ENCODE data around the gene SBNO2.

SBNO2 gene

GRCh38 chr19:1118999-1119398 is 55.1 kb downstream of the SBNO2 start:
- Histone ChIP-seq H3K27ac (ENCODE audit: low read length) (no peak overlapping the region), H3K4me1 (ENCODE audit: insufficient read depth, low read length) (no peaks in the 10 kb centered on the region), H3K36me3 (ENCODE audit: insufficient read depth, low read length) (peaks cover 76% of the 10 kb centered on the region), H4K20me1 (ENCODE audit: insufficient read depth, low read length) (peaks cover 8% of the 10 kb centered on the region), H3K9me3 (ENCODE audit: insufficient read depth, low read length, severe bottlenecking) (no peaks in the 10 kb centered on the region), H3K4me2 (ENCODE audit: insufficient read depth, low read length) (no peak overlapping the region), H3K27me3 (ENCODE audit: insufficient read depth, low read length, poor library complexity) (no peaks in the 10 kb centered on the region), H3K4me3 (ENCODE audit: low read depth in 1 of 2, low read length in 2 of 2) (no peak overlapping the region), H2AFZ (ENCODE audit: low read depth, low read length) (no peak overlapping the region), H3K9ac (ENCODE audit: low read depth, low read length) (no peak overlapping the region), H3K79me2 (ENCODE audit: insufficient read depth, low read length) (no peaks in the 10 kb centered on the region)
- DNase-seq (no peak), ATAC-seq (ENCODE audit: insufficient read depth, low read depth) (no peak)
- TF ChIP-seq, protein P1, sequence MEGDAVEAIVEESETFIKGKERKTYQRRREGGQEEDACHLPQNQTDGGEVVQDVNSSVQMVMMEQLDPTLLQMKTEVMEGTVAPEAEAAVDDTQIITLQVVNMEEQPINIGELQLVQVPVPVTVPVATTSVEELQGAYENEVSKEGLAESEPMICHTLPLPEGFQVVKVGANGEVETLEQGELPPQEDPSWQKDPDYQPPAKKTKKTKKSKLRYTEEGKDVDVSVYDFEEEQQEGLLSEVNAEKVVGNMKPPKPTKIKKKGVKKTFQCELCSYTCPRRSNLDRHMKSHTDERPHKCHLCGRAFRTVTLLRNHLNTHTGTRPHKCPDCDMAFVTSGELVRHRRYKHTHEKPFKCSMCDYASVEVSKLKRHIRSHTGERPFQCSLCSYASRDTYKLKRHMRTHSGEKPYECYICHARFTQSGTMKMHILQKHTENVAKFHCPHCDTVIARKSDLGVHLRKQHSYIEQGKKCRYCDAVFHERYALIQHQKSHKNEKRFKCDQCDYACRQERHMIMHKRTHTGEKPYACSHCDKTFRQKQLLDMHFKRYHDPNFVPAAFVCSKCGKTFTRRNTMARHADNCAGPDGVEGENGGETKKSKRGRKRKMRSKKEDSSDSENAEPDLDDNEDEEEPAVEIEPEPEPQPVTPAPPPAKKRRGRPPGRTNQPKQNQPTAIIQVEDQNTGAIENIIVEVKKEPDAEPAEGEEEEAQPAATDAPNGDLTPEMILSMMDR (IDR thresholded peaks at IDR 0.05; ENCODE audit: borderline replicate concordance, extremely low read depth, low read length, poor library complexity, severe bottlenecking), result no peak

DNA sequence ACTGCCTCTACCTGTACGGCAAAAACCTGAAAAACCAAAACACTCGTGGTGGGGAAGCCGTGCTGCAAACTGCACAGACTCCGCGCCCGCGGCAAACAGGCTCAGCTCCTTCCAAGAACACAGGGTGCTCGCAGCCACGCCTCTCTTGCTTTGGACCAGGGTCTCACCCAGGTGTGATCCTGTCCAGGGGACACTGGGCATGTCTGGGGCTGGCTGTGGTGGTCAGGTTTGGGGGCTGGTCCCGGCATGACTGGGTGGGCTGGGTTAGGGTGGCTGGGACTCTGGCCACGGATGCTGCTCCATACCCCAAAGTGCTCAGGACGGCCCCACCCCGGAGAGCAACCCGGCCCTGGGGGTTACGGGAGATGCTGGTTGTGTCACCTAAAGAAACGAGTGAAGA is 56.4 kb downstream of the SBNO2 start:
- no peak overlapping the region for H2AFZ ChIP-seq (ENCODE audit: low read depth, low read length)
- H3K4me3 ChIP-seq (ENCODE audit: low read depth in 1 of 2, low read length in 2 of 2), result no peak overlapping the region
- DNase-seq, result no peak
- peaks cover 4% of the 10 kb centered on the region for H4K20me1 ChIP-seq (ENCODE audit: insufficient read depth, low read length)
- peaks cover 74% of the 10 kb centered on the region for H3K36me3 ChIP-seq (ENCODE audit: insufficient read depth, low read length)
- no peak overlapping the region for H3K4me2 ChIP-seq (ENCODE audit: insufficient read depth, low read length)
- no peak for ATAC-seq (ENCODE audit: insufficient read depth, low read depth)
- H3K27me3 ChIP-seq (ENCODE audit: insufficient read depth, low read length, poor library complexity), result no peaks in the 10 kb centered on the region
- H3K4me1 ChIP-seq (ENCODE audit: insufficient read depth, low read length), result no peaks in the 10 kb centered on the region
- TF ChIP-seq, protein P1 (IDR thresholded peaks at IDR 0.05; ENCODE audit: borderline replicate concordance, extremely low read depth, low read length, poor library complexity, severe bottlenecking), result no peak
- TF ChIP-seq EZH2 (IDR thresholded peaks at IDR 0.05; ENCODE audit: borderline replicate concordance, low read depth, low read length, severe bottlenecking), result no peak
- H3K9me3 ChIP-seq (ENCODE audit: insufficient read depth, low read length, severe bottlenecking), result no peaks in the 10 kb centered on the region
- no peak overlapping the region for H3K9ac ChIP-seq (ENCODE audit: low read depth, low read length)
- H3K27ac ChIP-seq (ENCODE audit: low read length), result no peak overlapping the region
- H3K79me2 ChIP-seq (ENCODE audit: insufficient read depth, low read length), result no peaks in the 10 kb centered on the region

- Histone ChIP-seq H3K9ac (ENCODE audit: low read depth, low read length) (no peak overlapping the region), H3K27me3 (ENCODE audit: insufficient read depth, low read length, poor library complexity) (no peaks in the 10 kb centered on the region), H3K36me3 (ENCODE audit: insufficient read depth, low read length) (peaks cover 76% of the 10 kb centered on the region), H3K9me3 (ENCODE audit: insufficient read depth, low read length, severe bottlenecking) (no peaks in the 10 kb centered on the region), H3K79me2 (ENCODE audit: insufficient read depth, low read length) (no peaks in the 10 kb centered on the region), H2AFZ (ENCODE audit: low read depth, low read length) (no peak overlapping the region), H3K4me1 (ENCODE audit: insufficient read depth, low read length) (no peaks in the 10 kb centered on the region), H3K4me3 (ENCODE audit: low read depth in 1 of 2, low read length in 2 of 2) (no peak overlapping the region), H3K27ac (ENCODE audit: low read length) (no peak overlapping the region), H4K20me1 (ENCODE audit: insufficient read depth, low read length) (peaks cover 4% of the 10 kb centered on the region; the same call in 1 of the 2 replicates), H3K4me2 (ENCODE audit: insufficient read depth, low read length) (no peak overlapping the region)
- ATAC-seq (ENCODE audit: insufficient read depth, low read depth) (no peak), DNase-seq (no peak)
- TF ChIP-seq, protein P1 (IDR thresholded peaks at IDR 0.05; ENCODE audit: borderline replicate concordance, extremely low read depth, low read length, poor library complexity, severe bottlenecking), result no peak
- no peak for TF ChIP-seq EZH2 (IDR thresholded peaks at IDR 0.05; ENCODE audit: borderline replicate concordance, low read depth, low read length, severe bottlenecking)
These were observed 57.1 kb downstream of the SBNO2 start for GRCh38 chr19:1116726-1117581.
